Activated naive CD4-positive, alpha-beta T cell treated with anti-CD3 and anti-CD28 coated beads, Interleukin-2, amount 50 U/mL, for 72 hours (primary cell): ENCODE results near the gene PADI1. TPM values are rescaled to one million over a fixed set of nuclear protein-coding genes. Genes with fewer than 3 reads are reported as not detected.

Experiments
- ATAC-seq, 2 donors: fragments of 150-1000 bp; cut with Tn5 transposase; 2 replicates each; pipeline ENCODE4 v1.10.0; 2021; ENCODE audit warnings: mild to moderate bottlenecking in 2 of 2, moderate library complexity in 2 of 2
- DNase-seq, 2 donors: peaks; one replicate each; pipeline ENCODE4 v3.0.0; 2021 to 2022; ENCODE audit warnings: low spot score in 2 of 2
- H3K27ac Mint-ChIP-seq, 2 donors: one replicate each; pipeline ENCODE4 v1.8.0; 2022; ENCODE audit warnings: mild to moderate bottlenecking in 2 of 2, mixed read lengths in 2 of 2
- H3K36me3 Mint-ChIP-seq, 2 donors: one replicate each; pipeline ENCODE4 v1.8.0; 2022; ENCODE audit warnings: mixed read lengths in 2 of 2
- H3K9me3 Mint-ChIP-seq, 2 donors: one replicate each; pipeline ENCODE4 v1.8.0; 2022; ENCODE audit warnings: mixed read lengths in 2 of 2
- total RNA-seq, 2 donors: library from RNA; stranded (reverse); gene quantifications; one replicate each; pipeline ENCODE4 v1.2.3, GENCODE V29; 2022

The PADI1 gene
- total RNA-seq, 2 donors from 2014 or later: not detected

DNA sequence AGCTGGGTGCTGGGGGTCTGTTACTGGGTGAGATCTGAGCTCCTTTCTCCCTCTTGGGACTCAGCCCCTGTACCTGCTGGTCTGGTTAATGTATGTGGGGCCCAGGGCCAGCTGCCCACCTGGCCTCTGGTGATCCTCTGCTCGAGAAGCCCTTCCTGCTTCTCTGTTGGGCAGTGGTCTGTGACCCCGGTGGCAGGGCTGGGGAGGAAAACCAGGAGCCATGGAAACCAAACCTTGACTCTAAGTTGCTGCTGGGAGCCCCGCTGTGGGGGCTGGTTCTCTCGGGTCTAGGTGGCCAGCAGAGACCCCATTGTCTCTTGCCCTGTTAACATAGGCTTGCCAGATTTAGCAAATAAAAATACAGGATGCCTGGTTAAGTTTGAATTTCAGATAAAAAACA lies 1.3 kb downstream of the PADI1 start:
- H3K36me3 Mint-ChIP-seq: no peaks in the 10 kb centered on the region
- peaks cover 0 to 5% of the 10 kb centered on the region in 2 donors for H3K9me3 Mint-ChIP-seq
- no peak for ATAC-seq
- H3K27ac Mint-ChIP-seq: no peak overlapping the region
- no peak for DNase-seq

DNA sequence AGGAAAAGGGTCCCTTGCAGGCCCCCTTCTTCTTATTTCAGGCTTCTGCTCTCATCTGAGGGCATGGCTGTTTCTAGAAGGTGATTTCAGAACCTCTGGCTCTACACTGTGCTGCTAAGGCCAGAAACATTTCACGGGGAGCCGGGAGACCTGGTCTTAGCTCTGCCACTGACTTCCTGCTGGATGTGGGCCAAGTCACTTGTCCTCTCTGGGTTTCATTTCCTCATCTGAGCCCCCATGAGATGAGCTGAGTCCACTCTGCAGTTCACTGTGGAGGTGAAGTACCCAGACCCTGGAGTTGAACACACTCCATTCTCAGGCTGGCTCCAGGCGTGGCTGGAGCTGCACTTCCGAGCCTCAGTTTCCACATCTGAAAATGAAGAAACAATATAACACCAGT lies 2.1 kb downstream of the PADI1 start:
- DNase-seq (no peak), ATAC-seq (no peak)
- Mint-ChIP-seq H3K27ac (no peak overlapping the region), H3K36me3 (no peaks in the 10 kb centered on the region), H3K9me3 (peaks cover 0 to 5% of the 10 kb centered on the region in 2 donors)

DNA sequence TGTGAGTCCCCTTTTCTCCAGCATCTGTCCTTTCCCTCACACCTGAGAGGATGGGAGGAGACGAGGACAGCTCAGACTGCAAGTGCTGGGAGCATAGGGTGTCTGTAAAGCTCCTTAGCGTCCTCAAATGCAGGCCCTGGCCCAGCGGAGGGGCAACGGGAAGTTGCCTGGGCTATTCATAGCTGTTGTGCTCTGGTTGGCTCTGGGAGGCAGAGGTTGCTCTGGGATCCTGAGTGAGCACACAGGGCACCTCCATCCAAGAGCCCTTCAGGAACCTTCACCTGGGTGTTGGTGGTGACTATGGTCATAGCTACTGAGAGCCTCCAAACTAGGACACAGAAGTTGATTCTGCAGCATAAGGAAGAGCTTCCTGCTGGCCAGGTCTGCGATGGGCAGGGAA lies 2.6 kb downstream of the PADI1 start:
- peaks cover 0 to 5% of the 10 kb centered on the region in 2 donors for H3K9me3 Mint-ChIP-seq
- DNase-seq (no peak), ATAC-seq (peak; percentile 13 to 21)
- no peaks in the 10 kb centered on the region for H3K36me3 Mint-ChIP-seq
- peak overlapping the region in 1 of 2 donors; percentile 23 for H3K27ac Mint-ChIP-seq

DNA sequence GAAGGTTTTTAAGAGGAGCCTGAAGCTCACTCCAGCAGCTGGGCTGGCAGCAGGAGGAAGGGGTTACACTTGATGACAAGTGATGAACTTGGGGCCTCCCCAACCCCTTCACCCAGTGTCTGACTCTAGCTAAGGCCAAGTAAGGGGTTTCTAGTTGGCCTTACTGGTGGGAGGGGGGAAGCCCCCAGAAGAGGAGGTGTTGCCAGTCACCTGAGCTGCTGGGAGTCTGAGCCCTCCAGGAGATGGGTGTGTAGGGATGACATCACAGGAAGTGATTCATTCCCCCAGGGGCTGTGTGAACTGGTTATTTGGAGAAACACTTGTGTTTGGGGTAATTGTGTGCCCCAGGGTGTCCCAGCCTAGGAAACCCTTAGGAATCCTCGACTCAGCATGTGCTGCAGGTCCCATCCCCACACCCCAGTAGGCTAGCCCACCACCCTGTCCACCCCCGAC lies 3.1 kb downstream of the PADI1 start:
- ATAC-seq (peak; percentile 95 to 97), DNase-seq (peak; percentile 56 to 83)
- Mint-ChIP-seq H3K27ac (peak overlapping the region in 1 of 2 donors; percentile 23), H3K9me3 (peaks cover 0 to 1% of the 10 kb centered on the region in 2 donors), H3K36me3 (no peaks in the 10 kb centered on the region)

DNA sequence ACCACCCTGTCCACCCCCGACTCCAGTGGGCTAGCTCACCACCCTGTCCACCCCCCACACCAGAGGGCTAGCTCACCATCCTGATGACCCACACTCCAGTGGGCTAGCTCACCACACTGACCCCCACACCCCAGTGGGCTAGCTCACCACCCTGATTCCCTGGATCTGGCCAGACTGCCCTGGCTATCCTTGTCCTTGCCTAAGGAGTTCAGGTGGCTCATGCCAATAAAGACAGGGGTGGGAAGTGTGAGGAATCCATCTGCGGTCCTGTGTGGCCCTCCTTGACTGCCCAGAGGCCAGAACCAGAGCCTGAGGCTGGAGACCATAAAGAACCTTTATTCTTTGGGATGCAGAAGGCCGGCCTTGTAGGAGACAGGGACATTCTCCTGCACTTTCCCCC lies 3.6 kb downstream of the PADI1 start:
- no peaks in the 10 kb centered on the region for H3K36me3 Mint-ChIP-seq
- DNase-seq (no peak), ATAC-seq (no peak)
- no peaks in the 10 kb centered on the region for H3K9me3 Mint-ChIP-seq
- no peak overlapping the region for H3K27ac Mint-ChIP-seq

DNA sequence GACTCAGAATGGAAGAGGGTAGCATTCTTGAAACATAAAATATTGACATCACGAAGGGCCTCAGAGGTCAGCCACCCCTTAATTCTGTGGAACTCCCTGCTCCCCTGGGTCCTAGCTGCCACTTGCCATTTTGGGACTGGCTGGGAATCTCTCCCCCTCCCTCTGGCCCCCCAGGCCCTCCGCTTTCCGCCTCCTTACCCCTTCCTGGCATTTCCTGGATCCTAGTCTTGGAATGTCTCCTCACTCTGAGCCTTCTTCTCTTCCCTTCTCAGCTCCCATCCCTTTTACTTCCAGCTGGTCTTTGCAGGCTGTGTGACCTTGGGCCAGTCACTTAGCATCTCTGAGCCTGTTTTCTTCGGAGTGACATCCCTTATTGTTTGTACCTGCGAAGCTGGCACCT lies 4.5 kb downstream of the PADI1 start:
- H3K27ac Mint-ChIP-seq: no peak overlapping the region
- no peak for ATAC-seq
- no peaks in the 10 kb centered on the region for H3K9me3 Mint-ChIP-seq
- no peak for DNase-seq
- no peaks in the 10 kb centered on the region for H3K36me3 Mint-ChIP-seq

DNA sequence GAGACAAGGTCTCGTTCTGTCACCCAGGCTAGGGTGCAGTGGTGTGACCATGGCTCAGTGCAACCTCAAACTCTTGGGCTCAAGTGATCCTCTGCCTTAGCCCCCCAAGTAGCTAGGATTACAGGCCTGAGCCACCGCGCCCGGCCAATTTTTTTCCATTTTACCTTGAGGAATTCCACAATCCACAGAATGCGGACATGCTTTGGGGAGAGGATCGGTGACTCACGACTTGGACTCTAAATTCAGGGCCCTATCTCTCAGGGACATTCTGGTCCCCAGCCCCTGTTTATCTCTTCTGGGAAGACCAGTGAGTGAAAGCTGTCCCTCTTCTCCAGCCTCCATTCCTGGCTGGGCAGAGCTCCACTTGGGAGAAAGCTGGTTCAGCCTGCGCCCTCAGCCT lies 5.2 kb downstream of the PADI1 start:
- no peaks in the 10 kb centered on the region for H3K36me3 Mint-ChIP-seq
- DNase-seq (no peak), ATAC-seq (no peak)
- H3K27ac Mint-ChIP-seq: no peak overlapping the region
- H3K9me3 Mint-ChIP-seq: no peaks in the 10 kb centered on the region

DNA sequence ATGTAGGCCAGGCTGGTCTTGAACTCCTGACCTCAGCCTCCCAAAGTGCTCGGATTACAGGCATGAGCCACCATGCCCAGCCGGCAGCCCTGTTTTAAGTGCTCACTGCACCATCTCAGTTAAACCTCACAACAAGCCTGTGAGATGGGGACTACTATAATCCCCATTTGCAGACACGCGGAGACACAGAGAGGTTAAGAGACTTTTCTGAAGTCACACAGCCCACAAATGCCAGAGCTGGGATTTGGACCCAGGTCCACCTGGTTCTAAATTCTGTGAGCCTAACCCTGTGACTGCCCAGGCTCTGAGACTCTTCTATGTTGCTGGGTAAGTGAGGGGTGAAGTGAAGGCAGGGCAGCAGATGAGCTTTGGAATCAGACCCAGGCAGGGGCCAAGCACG lies 6.4 kb downstream of the PADI1 start:
- no peaks in the 10 kb centered on the region for H3K36me3 Mint-ChIP-seq
- no peak for DNase-seq
- no peak overlapping the region for H3K27ac Mint-ChIP-seq
- no peaks in the 10 kb centered on the region for H3K9me3 Mint-ChIP-seq
- no peak for ATAC-seq

DNA sequence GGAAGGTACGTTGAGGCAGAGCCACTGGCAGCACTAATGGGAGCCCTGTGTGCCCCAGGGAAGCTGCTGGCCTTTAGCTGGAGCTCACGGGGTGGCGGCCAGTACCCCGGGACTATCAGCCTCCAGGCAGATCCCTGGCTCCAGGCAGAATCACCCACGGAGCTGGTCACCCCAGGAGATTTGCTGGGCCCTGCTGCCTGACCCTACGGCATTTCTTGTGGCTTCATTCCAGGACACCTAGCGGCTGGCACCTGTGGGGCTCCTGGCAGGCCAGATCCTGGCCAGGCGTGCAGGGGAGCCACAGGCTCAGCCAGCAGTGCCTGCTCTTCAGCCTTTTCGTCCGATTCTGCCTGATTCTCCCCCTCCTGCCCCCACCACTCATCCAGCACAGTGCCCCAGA lies 7.1 kb downstream of the PADI1 start:
- no peaks in the 10 kb centered on the region for H3K36me3 Mint-ChIP-seq

DNA sequence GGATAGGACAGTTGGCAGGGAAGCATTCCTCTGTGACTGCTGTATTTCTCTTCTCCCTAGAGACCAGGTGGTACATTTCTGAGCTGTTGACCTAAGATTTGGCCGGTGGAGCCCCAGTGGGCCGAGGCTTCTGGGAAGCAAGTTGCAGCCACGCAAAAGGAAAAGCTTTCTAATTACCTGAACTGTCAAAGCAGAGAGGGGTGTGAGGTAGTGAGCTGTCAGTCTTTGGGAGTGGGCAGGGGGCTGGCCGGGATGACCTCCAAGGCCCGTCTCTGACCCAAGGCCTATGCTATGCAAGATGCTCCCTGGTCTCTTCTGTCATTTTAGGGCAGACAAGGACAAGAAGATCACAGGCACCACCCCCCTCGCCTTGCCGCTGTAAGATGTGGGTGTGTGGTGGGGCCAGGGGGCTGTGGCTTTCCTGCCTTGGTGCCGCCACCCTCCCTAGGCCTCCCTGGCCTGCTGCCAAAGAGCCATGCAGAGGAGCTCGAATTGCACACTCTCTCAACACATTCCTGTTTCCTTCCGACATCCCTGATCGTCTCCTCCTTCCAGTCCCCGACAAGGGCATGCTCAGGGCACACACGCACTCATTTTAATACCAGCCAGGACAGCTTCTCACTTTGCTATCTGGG lies 7.7 kb downstream of the PADI1 start:
- Mint-ChIP-seq H3K9me3 (no peaks in the 10 kb centered on the region), H3K27ac (no peak overlapping the region), H3K36me3 (no peaks in the 10 kb centered on the region)
- ATAC-seq (peak in 1 of 2 donors; percentile 48), DNase-seq (peak in 1 of 2 donors; percentile 56)

More for the DNA sequence above, 7.1 kb downstream of the PADI1 start:
- Mint-ChIP-seq H3K27ac (no peak overlapping the region), H3K9me3 (no peaks in the 10 kb centered on the region)
- ATAC-seq: no peak
- DNase-seq: no peak

DNA sequence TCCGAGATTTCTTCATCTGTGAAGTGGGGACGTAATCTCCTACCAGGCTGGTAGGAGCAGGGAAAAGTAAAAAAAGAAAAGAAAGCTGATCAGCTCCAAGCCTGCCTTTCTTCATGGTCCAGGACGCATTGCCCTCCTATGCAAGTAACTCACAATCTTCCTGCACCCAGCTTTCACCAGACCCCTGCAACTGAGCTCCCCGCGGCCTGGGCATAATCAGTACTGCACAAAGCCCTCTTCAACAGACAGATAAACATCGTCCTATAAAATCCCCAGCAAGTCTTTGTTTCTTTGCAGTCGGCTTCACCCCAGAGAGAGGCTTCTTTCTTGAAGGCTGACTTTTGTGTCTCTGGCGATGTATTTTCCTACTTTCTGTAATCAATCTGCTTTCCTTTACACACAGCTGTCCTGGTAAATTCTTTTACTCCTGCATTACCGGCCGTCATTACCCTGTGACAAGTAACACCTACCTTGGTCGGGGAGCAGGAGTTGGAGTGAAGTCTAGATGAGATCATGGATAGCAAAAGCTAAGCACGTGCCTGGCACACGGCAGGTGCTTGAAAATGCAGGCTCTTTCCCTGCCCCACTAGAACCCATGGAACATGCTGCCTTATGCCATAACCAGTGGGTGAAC lies 8.3 kb downstream of the PADI1 start:
- Mint-ChIP-seq H3K36me3 (no peaks in the 10 kb centered on the region), H3K9me3 (no peaks in the 10 kb centered on the region), H3K27ac (no peak overlapping the region)
- ATAC-seq (no peak), DNase-seq (no peak)

DNA sequence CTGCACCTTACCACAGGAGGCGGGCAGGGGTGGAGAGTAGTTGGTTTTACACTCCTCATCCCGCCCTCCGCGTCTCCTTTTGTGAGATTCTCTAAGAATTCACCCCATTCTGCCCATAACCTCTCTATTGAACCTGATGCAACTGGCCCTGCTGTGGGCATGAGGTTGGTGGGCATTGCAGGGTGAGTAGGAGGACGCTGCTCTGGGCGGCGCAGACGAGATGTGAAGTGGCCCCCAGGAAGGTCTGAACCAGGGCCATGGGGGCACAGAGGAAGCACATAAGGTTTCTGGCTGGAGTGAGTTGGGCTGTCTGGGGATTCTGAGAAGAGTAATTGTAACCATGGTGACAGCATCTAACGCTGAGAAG lies 8.8 kb downstream of the PADI1 start:
- no peaks in the 10 kb centered on the region for H3K36me3 Mint-ChIP-seq

DNA sequence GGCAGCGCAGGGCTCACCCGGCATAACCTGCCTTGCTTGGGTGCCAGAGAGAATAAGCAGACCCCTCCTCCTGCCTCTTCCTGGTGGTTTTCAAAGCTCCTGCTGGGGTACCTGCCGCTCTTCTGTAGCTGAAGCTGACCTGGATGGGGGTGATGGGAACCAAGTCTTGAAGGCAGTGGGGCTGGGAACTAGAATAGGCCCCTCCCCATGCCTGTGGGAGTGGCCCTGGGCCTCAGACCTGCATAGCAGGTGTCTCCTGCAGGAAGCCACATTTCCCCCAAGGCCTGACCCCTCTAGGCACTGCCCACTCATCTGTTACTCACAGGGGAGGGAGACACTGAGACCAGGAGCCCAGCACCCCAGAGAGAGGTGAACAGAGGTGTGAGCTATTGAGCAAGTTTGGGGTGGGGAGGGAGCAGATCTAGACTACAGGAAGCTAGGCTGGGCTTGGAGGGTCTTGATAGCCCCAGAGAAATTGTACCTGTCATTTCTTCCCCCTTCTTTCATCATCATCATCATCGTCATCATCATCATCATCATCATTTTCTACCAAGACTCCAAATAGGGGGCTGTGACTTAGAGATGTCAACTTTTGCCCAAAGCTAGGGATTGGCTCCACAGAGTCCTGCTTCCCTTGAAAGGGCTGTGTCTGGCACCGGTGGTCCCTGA lies 10.1 kb downstream of the PADI1 start:
- ATAC-seq (no peak), DNase-seq (no peak)
- Mint-ChIP-seq H3K27ac (no peak overlapping the region), H3K9me3 (no peaks in the 10 kb centered on the region), H3K36me3 (no peaks in the 10 kb centered on the region)

More for the DNA sequence above, 8.8 kb downstream of the PADI1 start:
- Mint-ChIP-seq H3K9me3 (no peaks in the 10 kb centered on the region), H3K27ac (no peak overlapping the region)
- DNase-seq: no peak
- ATAC-seq: no peak

DNA sequence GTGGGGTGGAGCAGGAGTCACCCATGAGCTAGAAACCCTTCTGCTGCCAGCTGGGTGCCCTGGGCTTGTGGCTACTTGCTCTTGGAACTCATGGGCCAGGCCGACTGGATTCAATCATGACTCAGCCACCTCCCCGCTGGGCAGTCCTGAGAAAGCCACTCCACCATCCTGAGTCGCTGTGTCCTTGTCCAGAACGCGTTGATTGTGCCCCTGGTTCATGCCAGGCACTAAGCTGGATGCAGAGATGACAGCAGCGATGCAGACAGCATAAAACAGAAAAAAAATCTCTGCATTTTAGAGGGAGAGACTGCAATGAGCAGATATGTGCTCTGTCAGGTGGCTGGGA lies 10.6 kb downstream of the PADI1 start:
- H3K27ac Mint-ChIP-seq: no peak overlapping the region
- no peaks in the 10 kb centered on the region for H3K9me3 Mint-ChIP-seq
- DNase-seq (no peak), ATAC-seq (no peak)
- no peaks in the 10 kb centered on the region for H3K36me3 Mint-ChIP-seq

DNA sequence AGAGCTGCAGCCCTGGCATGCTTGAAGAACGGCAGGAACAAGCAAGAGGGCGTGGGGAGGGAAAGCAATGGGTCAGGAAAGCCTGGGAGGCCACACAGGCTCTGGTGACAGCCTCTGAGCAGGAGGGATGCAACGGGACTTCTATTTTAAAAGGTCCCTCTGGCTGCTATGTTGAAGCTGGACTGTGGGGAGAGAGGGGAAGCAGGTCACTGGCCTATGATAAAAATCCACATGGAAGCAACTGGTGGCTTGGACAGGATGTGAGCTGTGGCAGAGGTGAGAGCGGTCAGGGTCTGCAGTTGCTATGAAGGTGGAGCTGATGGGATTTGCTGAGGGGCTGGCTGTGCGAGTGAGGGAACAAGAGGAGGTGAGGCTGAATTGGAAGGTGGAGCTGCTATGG lies 11.2 kb downstream of the PADI1 start:
- no peak for DNase-seq
- Mint-ChIP-seq H3K27ac (peak overlapping the region in 1 of 2 donors; percentile 76), H3K9me3 (no peaks in the 10 kb centered on the region), H3K36me3 (no peaks in the 10 kb centered on the region)
- ATAC-seq: no peak

DNA sequence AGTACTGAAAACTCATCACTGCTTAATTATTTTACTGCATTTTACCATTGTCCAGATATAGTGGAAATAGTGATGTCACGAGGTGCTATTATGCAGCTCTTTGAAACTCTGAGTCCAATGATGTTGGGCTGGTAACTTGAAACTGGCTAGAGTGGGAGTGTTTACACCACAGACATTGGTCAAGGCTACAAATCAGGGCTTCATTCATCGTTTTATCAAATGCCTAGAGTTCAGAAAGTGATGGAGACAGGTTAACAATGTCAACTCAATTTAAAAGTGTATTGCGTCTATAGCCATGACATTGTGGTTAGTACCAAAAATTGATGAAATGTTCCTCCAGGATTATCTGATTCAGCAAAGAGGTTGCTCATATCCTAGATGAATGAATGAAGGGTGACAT lies 12.7 kb downstream of the PADI1 start:
- Mint-ChIP-seq H3K9me3 (no peaks in the 10 kb centered on the region), H3K36me3 (no peaks in the 10 kb centered on the region), H3K27ac (no peak overlapping the region)
- DNase-seq (no peak), ATAC-seq (no peak)

DNA sequence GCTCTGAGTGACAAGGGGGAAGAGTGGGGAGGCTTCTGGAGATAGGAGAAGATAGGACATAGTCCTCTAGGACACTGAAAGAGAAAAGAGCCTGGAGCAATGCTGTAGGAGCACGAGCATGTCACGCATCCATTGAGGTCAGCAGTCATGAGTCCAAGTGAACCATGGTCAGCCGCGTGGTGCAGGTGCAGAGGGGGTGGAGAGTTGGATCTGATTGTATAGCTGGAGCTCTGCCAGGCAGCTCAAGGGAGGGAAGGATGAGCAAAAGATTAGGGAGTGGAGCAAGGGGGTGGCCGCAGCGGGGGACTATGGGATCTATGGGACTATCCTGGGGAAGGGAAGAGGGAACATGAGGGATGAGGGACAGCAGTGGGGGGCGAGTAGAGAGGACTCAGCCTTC lies 14.0 kb downstream of the PADI1 start:
- no peak for ATAC-seq
- no peak overlapping the region for H3K27ac Mint-ChIP-seq
- DNase-seq: no peak
- H3K36me3 Mint-ChIP-seq: no peaks in the 10 kb centered on the region
- no peaks in the 10 kb centered on the region for H3K9me3 Mint-ChIP-seq

DNA sequence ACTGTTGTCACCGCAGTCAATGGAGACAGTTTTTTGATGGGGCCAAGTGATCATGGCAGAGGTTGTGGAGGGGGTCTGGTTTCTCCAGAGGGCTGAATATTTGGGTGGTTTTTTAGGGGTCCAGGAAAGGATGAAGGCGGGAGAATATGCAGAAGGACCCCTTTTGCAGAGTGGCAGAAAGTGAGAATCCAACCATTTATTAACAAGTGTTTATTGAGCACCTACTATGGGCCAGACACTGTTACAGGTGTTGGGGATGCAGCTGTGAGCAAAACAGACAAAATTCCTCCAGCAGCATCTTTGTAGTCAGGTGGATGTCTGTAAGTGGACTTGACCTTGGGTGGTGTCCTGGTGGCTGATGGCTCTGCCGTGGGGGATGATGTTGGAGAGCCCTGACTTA lies 15.4 kb downstream of the PADI1 start:
- no peaks in the 10 kb centered on the region for H3K36me3 Mint-ChIP-seq
- no peak overlapping the region for H3K27ac Mint-ChIP-seq
- ATAC-seq: no peak
- DNase-seq: no peak
- no peaks in the 10 kb centered on the region for H3K9me3 Mint-ChIP-seq
